ENCODE data around the gene SMIM24.
"Not testable (repeated sequence)": the region's sequence is repeated elsewhere in the genome, so short reads cannot be mapped to it uniquely, and the experiment has no call there.

SMIM24 gene

GRCh38 chr19:3480383-3481091, at the start of gene SMIM24:
TSS of gene SMIM24 (minus strand) at chr19:3480525. CDS start at chr19:3480463, 62 bp downstream.
- Mint-ChIP-seq H3K36me3 (ENCODE audit: low read depth) (no peaks in the 10 kb centered on the region), H3K27me3 (ENCODE audit: low read depth) (peaks cover 3% of the 10 kb centered on the region), H3K9me3 (no peaks in the 10 kb centered on the region), H3K4me1 (ENCODE audit: low read depth) (peaks cover 7% of the 10 kb centered on the region), H3K4me3 (no peak within 1 kb of the TSS), H3K27ac (no peak within 1 kb of the TSS)

GRCh38 chr19:3529299-3529698, 49.0 kb upstream of the SMIM24 start:
- not testable (repeated sequence) for H3K9me3 Mint-ChIP-seq; H3K4me1 Mint-ChIP-seq (ENCODE audit: low read depth); H3K4me3 Mint-ChIP-seq; H3K36me3 Mint-ChIP-seq (ENCODE audit: low read depth); H3K27ac Mint-ChIP-seq; H3K27me3 Mint-ChIP-seq (ENCODE audit: low read depth)

GRCh38 chr19:3528539-3529211, 48.4 kb upstream of the SMIM24 start:
- peaks cover 10% of the 10 kb centered on the region for H3K36me3 Mint-ChIP-seq (ENCODE audit: low read depth)
- H3K4me1 Mint-ChIP-seq (ENCODE audit: low read depth) = no peaks in the 10 kb centered on the region
- no peak overlapping the region for H3K27ac Mint-ChIP-seq
- H3K27me3 Mint-ChIP-seq (ENCODE audit: low read depth) = no peaks in the 10 kb centered on the region
- H3K4me3 Mint-ChIP-seq = no peak overlapping the region
- H3K9me3 Mint-ChIP-seq = no peaks in the 10 kb centered on the region

GRCh38 chr19:3528080-3528479, 47.8 kb upstream of the SMIM24 start:
- Mint-ChIP-seq H3K4me1 (ENCODE audit: low read depth) (no peaks in the 10 kb centered on the region), H3K4me3 (no peak overlapping the region), H3K9me3 (no peaks in the 10 kb centered on the region), H3K36me3 (ENCODE audit: low read depth) (peaks cover 6% of the 10 kb centered on the region), H3K27me3 (ENCODE audit: low read depth) (no peaks in the 10 kb centered on the region), H3K27ac (no peak overlapping the region)

- Mint-ChIP-seq H3K27ac (no peak overlapping the region), H3K4me1 (ENCODE audit: low read depth) (no peaks in the 10 kb centered on the region), H3K9me3 (no peaks in the 10 kb centered on the region), H3K4me3 (no peak overlapping the region), H3K36me3 (ENCODE audit: low read depth) (peaks cover 5% of the 10 kb centered on the region), H3K27me3 (ENCODE audit: low read depth) (no peaks in the 10 kb centered on the region)
These were observed 47.0 kb upstream of the SMIM24 start for GRCh38 chr19:3527238-3527910.

- Mint-ChIP-seq H3K27me3 (ENCODE audit: low read depth) (no peaks in the 10 kb centered on the region), H3K36me3 (ENCODE audit: low read depth) (peaks cover 8% of the 10 kb centered on the region), H3K4me1 (ENCODE audit: low read depth) (peaks cover 2% of the 10 kb centered on the region), H3K27ac (no peak overlapping the region), H3K9me3 (no peaks in the 10 kb centered on the region), H3K4me3 (no peak overlapping the region)
These were observed 46.3 kb upstream of the SMIM24 start for GRCh38 chr19:3526507-3527237.

GRCh38 chr19:3524904-3525451, 44.7 kb upstream of the SMIM24 start:
- Mint-ChIP-seq H3K4me3 (no peak overlapping the region), H3K27me3 (ENCODE audit: low read depth) (no peaks in the 10 kb centered on the region), H3K36me3 (ENCODE audit: low read depth) (peaks cover 13% of the 10 kb centered on the region), H3K4me1 (ENCODE audit: low read depth) (peaks cover 6% of the 10 kb centered on the region), H3K27ac (no peak overlapping the region), H3K9me3 (no peaks in the 10 kb centered on the region)

GRCh38 chr19:3524078-3524842, 43.9 kb upstream of the SMIM24 start:
- H3K4me3 Mint-ChIP-seq = no peak overlapping the region
- H3K27me3 Mint-ChIP-seq (ENCODE audit: low read depth) = no peaks in the 10 kb centered on the region
- peaks cover 13% of the 10 kb centered on the region for H3K36me3 Mint-ChIP-seq (ENCODE audit: low read depth)
- H3K27ac Mint-ChIP-seq = no peak overlapping the region
- no peaks in the 10 kb centered on the region for H3K9me3 Mint-ChIP-seq
- peaks cover 6% of the 10 kb centered on the region for H3K4me1 Mint-ChIP-seq (ENCODE audit: low read depth)

- H3K27ac Mint-ChIP-seq = no peak overlapping the region
- H3K27me3 Mint-ChIP-seq (ENCODE audit: low read depth) = no peaks in the 10 kb centered on the region
- no peak overlapping the region for H3K4me3 Mint-ChIP-seq
- H3K9me3 Mint-ChIP-seq = no peaks in the 10 kb centered on the region
- peaks cover 6% of the 10 kb centered on the region for H3K4me1 Mint-ChIP-seq (ENCODE audit: low read depth)
- H3K36me3 Mint-ChIP-seq (ENCODE audit: low read depth) = peaks cover 13% of the 10 kb centered on the region
These were observed 43.2 kb upstream of the SMIM24 start for GRCh38 chr19:3523361-3524077.

- Mint-ChIP-seq H3K9me3 (no peaks in the 10 kb centered on the region), H3K4me3 (no peak overlapping the region), H3K36me3 (ENCODE audit: low read depth) (peaks cover 13% of the 10 kb centered on the region), H3K4me1 (ENCODE audit: low read depth) (peaks cover 6% of the 10 kb centered on the region), H3K27ac (no peak overlapping the region), H3K27me3 (ENCODE audit: low read depth) (no peaks in the 10 kb centered on the region)
These were observed 42.4 kb upstream of the SMIM24 start for GRCh38 chr19:3522421-3523360.

GRCh38 chr19:3521104-3521445, 40.8 kb upstream of the SMIM24 start:
- Mint-ChIP-seq H3K27ac (no peak overlapping the region), H3K4me1 (ENCODE audit: low read depth) (peaks cover 10% of the 10 kb centered on the region), H3K9me3 (no peaks in the 10 kb centered on the region), H3K36me3 (ENCODE audit: low read depth) (peaks cover 9% of the 10 kb centered on the region), H3K27me3 (ENCODE audit: low read depth) (no peaks in the 10 kb centered on the region), H3K4me3 (no peak overlapping the region)

- H3K4me1 Mint-ChIP-seq (ENCODE audit: low read depth) = peaks cover 13% of the 10 kb centered on the region
- no peaks in the 10 kb centered on the region for H3K27me3 Mint-ChIP-seq (ENCODE audit: low read depth)
- no peaks in the 10 kb centered on the region for H3K9me3 Mint-ChIP-seq
- H3K4me3 Mint-ChIP-seq = no peak overlapping the region
- H3K36me3 Mint-ChIP-seq (ENCODE audit: low read depth) = peaks cover 9% of the 10 kb centered on the region
- H3K27ac Mint-ChIP-seq = no peak overlapping the region
These were observed 40.1 kb upstream of the SMIM24 start for GRCh38 chr19:3520166-3521103.
